Midbrain (tissue), 1 donor: ENCODE data around the gene POU2F1.

Experiments
- DNase-seq: peaks from one replicate; lab custom pipeline; 2025; lab: John Stamatoyannopoulos, UW

The POU2F1 gene

GRCh38 chr1:167423684-167424619 lies 203.3 kb downstream of the POU2F1 start:
- DNase-seq: no peak

DNA sequence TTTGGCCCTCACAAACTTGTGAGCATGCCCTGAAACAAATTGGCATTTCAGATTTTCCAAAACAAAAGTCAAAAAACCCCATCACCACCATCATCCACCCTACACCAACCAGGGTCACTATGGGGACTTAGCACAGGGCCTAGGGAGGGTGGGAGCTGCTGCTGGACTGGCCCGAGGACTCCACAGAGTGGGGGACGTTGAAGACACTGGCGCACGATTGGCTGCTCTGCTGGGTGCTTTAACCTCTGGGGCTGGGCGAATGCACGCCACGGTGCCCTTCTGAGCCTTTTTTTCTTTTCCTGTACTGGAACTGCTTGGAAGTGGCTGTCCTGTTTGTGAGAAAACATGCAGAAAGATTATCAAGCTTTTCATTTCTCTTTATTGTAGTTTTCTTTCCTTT lies 204.8 kb downstream of the POU2F1 start:
- DNase-seq: no peak

DNA sequence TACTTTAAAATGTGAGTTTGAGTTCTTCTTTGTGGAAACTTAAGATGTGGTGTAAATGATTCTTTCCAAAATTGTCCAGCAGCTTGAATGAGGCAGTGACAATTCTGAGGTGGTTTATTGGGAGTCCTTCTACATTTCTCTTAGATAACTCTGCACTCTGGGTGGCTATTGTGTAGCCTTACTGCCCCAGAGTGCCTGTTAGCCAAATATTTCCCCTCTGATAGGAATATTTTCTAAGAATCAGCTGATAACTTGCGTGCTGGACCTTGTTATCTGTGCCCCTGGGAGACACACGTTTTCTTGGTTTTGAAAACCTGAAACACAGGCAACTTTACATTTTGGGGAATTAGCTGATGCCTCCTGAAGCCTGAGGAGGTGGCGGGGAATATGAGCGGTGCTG lies 206.0 kb downstream of the POU2F1 start:
- no peak for DNase-seq

GRCh38 chr1:167427848-167428247 lies 207.2 kb downstream of the POU2F1 start:
- no peak for DNase-seq

GRCh38 chr1:167428395-167428794 lies 207.7 kb downstream of the POU2F1 start:
- DNase-seq: no peak

GRCh38 chr1:167429612-167430011 lies 208.9 kb downstream of the POU2F1 start:
- DNase-seq: no peak

- DNase-seq: no peak
These were observed 209.6 kb downstream of the POU2F1 start for GRCh38 chr1:167430134-167430848.

DNA sequence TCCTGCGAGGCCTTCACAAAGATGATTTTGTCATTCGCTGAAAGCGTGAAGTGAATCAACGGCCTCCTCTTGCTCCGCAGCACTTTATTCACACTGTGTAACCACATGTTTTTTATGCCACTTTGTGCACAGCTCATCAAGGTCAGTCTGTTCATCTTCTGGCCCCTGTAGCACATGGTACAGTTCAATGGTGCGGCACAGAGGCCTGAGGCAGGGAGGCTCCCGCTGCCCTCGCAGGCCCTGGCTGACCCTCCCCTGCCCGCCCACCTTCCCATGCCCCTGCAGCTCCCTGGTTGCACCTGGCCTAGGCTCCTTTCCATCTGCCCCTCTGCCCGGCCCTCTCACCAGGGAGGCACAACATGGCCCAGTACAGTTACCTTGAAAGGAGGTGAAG lies 210.2 kb downstream of the POU2F1 start:
- DNase-seq: no peak

- no peak for DNase-seq
These were observed 210.7 kb downstream of the POU2F1 start for GRCh38 chr1:167431261-167431908.

DNA sequence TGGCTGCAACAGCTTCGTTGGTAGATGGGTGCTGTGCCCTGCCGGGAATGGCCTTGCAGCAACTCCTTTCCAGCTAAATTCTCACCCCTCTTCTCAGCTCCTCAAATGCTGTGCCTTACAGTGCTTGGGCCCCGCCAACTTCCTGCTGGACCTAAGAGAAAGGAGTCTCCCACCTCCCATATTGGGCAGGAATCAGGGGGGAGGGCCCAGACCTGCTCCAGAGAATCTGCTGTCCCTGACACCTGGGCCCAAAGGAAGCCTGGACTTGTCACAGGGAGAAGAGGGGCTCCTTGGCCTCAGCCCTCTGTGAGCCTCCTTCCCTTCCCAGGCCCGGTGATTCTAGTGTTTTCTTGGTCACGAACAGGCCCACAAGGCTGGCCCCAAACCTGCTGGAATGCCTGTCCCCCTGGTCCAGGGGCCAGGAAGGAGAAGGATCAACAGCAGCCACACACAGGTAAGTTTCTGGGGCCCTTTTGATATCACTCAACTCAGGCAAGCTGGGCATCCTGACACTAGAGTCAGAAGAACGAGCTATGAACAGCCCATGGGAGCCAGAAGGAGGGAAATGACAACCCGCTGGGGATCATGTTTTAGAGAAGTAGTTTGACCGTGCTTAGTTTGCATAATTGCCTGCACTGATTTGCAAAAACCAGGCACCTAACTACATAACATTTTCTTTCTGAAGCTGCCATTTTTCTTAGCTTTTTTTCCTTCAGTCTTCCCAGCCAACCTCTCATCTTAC lies 211.4 kb downstream of the POU2F1 start:
- DNase-seq: no peak

DNA sequence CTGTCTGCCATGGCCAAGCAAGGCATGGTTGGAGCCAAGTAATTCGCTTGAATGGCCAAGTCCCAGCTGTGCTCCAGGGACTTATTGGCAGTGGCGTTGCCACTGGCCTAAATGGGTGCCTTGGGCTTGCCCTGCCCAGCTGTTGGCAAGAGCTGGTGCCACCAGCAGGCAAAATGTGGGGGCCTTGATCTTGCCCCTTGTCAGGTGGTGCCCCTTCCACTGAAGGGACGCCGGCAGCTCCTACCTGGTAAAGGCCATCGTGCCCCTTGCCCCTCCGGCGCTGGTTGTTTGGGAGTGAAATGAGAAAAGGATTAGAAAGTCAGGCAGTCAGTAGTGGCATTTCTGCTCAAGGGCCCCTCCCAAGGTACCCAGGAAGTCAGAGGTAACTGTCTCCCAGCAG lies 212.1 kb downstream of the POU2F1 start:
- no peak for DNase-seq

GRCh38 chr1:167433884-167434283 lies 213.2 kb downstream of the POU2F1 start:
- no peak for DNase-seq

GRCh38 chr1:167434306-167434705 lies 213.6 kb downstream of the POU2F1 start:
- no peak for DNase-seq

DNA sequence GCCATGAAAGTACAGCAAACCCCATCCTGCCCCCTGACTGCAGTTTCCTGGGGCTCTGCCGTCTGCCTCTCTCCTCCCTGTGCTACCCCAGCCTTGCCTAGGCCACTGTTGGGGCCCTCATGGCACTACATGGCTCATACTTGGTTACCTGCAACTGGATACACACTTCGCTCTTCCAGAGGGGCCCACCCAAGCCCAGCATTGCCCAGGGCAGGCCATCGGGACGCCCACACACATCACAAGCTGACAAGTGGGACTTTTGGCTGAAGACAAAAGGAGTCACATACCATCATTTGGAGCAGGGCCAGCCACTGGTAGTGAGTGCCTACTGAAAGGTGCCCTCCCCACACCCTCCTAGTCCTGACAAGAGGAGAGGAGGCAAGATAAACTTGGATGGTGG lies 214.8 kb downstream of the POU2F1 start:
- DNase-seq: no peak

- no peak for DNase-seq
These were observed 217.8 kb downstream of the POU2F1 start for GRCh38 chr1:167438171-167439138.

DNA sequence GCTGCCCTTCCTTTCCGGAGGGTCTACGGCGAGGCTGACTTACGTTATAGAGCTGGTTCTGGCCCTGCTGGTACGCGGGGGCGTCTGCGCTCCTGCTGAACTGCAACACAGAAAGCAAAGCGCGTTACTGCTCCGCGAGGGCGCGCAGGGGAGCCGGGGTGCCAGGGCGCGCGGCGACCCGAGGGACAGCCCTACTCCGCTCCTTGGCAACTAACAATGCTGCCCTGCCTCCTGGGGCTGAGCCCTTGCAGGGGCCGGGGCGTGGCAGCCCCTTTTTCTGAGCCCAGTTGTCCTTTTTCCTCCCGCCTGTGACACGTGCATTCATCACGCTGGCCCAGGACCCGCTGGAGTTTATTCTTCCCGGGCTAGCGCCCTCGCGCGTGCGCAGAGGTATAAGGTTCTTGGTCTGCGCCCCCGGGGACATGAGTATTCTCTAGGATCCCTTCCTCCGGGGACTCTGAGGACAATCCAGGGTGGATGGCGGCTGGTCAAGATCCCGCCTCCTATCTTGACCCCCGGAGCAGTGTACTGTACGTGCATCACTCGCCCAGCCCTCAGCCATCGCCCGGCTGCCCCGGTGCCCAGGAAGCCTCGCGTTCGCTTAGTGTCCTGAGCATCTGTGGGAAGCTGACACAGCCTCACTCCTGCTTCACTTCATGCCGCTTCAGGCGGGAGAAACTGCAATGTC lies 218.8 kb downstream of the POU2F1 start:
- peak; percentile 36 for DNase-seq

GRCh38 chr1:167440345-167440744 lies 219.7 kb downstream of the POU2F1 start:
- no peak for DNase-seq

DNA sequence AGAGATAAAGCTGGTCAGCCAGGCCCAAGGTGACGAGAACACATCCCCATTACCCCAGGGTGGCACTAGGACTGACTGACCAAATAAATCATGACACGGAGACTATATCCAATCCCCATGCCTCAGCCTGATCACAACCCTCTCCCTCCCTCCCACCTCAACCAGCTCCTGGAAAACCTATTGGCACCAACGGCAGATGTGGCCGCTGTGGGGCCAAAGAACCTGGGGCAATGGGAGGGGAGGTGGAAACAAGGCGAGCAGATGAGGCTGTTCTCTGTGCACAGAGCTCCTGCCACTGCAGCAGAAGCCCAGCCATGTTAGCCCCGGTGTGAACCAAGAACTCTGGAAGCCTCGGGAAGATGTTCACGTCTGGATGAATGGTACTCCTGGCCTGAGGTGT lies 220.1 kb downstream of the POU2F1 start:
- DNase-seq: no peak

DNA sequence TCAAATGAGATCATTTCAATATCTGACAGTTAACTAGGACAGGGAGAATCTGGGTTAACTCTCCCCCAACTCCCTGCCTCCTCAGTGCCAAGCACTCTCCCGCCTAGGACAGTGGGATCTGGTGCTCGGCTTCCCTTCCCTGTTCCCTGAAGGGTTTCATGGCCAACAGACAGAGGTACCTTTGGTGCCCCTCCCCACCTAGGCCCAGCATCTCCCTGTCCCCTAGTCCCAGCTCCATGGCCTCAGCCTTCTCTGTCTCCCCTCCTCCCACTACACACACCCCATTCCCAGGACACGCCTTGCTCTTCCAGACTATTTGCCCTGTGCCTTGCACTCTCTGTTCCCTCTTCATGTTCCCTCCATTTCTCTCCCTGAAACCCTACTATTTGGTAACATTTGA lies 220.5 kb downstream of the POU2F1 start:
- no peak for DNase-seq

- peak; percentile 61 for DNase-seq
These were observed 221.6 kb downstream of the POU2F1 start for GRCh38 chr1:167442142-167442848.
